HUES48 (cell line): ENCODE measurements around the gene JARID2.

ENCODE experiments used
- H3K27ac ChIP-seq: one replicate; pipeline ENCODE4 v1.7.0; 2013; ENCODE audit warnings: low read depth, low read length, inconsistent platforms
- H3K27me3 ChIP-seq: 2 replicates; pipeline ENCODE4 v1.6.1; 2013; ENCODE audit warnings: mild to moderate bottlenecking, low read length; ENCODE audit not compliant: control insufficient read depth, insufficient read depth
- H3K36me3 ChIP-seq: 2 replicates; pipeline ENCODE4 v1.6.1; 2013; ENCODE audit warnings: low read length; ENCODE audit not compliant: control insufficient read depth, insufficient read depth
- H3K4me1 ChIP-seq: 2 replicates; pipeline ENCODE4 v1.6.1; 2013; ENCODE audit warnings: mild to moderate bottlenecking, low read length; ENCODE audit not compliant: control insufficient read depth, insufficient read depth
- H3K4me3 ChIP-seq: 2 replicates; pipeline ENCODE4 v1.5.1; 2013; ENCODE audit warnings: mild to moderate bottlenecking, low read depth, low read length
- H3K9ac ChIP-seq: 2 replicates; pipeline ENCODE4 v1.6.1; 2013; ENCODE audit warnings: mild to moderate bottlenecking, low read depth, low read length, moderate library complexity
- H3K9me3 ChIP-seq: 2 replicates; pipeline ENCODE4 v1.6.1; 2013; ENCODE audit warnings: low read length; ENCODE audit not compliant: control insufficient read depth, insufficient read depth

The JARID2 gene

DNA sequence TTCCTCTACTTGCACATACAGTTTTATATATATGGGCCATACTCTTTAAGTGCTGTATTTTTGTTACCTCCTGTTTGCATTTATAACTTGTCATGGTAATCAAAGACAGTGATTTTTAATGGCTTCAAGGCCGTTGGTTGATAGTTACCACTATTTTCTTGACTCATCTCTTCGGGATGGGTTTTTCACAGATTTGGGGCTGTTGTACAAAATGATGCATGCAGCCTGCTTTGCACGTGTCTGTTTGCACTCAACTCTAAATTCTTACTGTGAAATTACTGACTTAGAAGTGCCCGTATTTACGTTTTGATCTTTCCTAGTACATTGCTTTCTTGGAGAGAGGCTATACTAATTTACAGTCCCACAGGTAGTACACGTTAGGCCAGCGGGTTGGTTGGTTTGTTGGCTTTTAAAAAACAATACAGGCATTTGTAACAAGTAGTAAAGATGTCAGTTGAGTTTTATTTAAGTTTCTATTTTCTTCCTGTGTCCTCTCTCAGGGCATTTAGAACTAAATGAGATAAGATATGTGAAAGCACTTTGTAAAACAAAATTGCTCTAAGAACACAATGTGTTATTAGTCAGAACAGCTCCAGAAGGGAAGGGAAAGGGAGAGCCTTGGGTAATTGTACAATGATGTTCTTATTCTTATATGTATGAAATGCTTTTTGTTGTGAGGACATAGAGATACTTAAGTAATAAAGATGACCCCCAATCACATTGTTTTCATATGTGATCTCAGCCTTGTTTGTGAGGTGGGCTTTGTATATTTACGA, 11.7 kb downstream of the JARID2 start:
- peaks cover 85% of the 10 kb centered on the region for H3K4me1 ChIP-seq
- H3K27me3 ChIP-seq: no peaks in the 10 kb centered on the region
- H3K27ac ChIP-seq: no peak overlapping the region
- H3K36me3 ChIP-seq: peaks cover 39% of the 10 kb centered on the region
- H3K4me3 ChIP-seq: no peak overlapping the region
- no peaks in the 10 kb centered on the region for H3K9me3 ChIP-seq
- H3K9ac ChIP-seq: no peak overlapping the region

DNA sequence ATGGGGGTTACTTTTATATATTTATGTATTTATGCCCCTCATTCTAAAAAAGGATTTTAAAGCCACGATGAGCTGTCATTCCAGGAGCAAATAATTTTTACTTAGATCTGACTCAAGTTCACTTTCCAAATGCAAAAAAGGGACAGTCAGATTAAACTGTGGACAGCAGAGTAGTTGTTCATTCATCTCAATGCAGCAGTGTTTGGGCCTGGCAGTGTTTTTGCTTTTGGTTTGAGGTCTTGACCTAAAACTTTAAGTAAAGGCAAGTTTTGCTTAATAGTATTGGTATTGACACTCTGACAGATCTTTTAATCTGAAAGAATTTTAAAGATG, 13.9 kb downstream of the JARID2 start:
- Histone ChIP-seq H3K4me1 (peaks cover 85% of the 10 kb centered on the region), H3K9me3 (no peaks in the 10 kb centered on the region), H3K27me3 (no peaks in the 10 kb centered on the region), H3K36me3 (peaks cover 22% of the 10 kb centered on the region), H3K27ac (no peak overlapping the region), H3K4me3 (no peak overlapping the region), H3K9ac (no peak overlapping the region)

DNA sequence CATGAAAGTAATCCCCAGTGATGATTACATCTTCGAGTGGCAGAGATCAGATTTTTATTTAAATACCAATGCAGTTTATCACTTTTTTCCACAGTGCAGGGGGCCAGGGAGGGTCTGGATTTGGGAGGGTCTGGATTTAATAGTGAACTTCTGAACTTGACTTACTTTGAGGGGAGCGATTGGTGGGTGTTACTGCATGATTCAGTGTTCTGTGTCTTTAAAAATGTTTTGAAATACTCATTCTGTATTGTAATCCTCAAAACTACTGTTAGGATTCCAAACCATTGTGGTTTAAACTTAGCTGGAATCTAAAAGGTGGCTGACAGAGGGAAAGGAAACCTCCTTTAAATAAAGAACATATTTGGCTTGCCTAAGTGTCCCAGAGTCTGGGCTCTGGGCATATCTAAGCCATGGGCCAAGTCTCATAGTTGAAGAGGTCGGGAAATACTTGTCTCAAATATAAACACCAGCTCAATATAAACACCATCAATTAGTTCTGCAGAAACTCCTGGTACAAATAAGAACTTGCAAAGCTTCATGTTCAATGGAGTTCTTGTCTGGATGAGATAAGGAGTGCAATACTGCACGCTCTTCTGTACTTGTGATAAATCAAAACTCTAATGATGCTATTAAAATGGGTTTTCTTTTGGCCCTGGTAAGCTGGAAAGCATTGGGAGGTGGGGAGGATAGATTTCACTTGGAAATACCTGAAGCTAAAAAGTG, 14.4 kb downstream of the JARID2 start:
- H3K36me3 ChIP-seq: peaks cover 22% of the 10 kb centered on the region
- no peak overlapping the region for H3K9ac ChIP-seq
- no peak overlapping the region for H3K4me3 ChIP-seq
- no peak overlapping the region for H3K27ac ChIP-seq
- H3K9me3 ChIP-seq: no peaks in the 10 kb centered on the region
- peaks cover 85% of the 10 kb centered on the region for H3K4me1 ChIP-seq
- H3K27me3 ChIP-seq: no peaks in the 10 kb centered on the region

DNA sequence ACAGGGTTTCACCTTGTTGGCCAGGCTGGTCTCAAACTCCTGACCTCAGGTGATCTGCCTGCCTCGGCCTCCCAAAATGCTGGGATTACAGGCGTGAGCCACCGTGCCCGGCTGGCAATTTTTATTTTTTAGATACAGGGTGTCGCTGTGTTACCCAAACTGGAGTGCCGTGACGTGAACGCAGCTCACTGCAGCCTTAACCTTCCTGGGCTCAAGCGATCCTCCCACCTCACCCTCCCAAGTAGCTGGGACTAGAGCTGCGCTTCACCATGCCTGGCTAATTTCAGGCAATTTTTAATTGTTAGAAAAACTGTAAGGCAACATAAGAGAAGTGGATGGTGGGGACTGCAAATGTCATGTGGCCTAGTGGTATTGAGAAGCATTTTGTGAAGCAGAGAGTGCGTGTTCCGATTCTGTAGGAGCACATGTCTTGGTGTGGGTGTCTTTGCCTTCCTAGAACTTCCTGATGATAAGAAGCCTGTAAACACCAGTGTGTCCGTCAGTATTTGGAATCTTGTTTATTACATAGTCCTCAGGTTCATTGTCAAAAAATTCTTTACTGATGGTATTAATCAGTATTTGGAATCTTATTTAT, 18.0 kb downstream of the JARID2 start:
- peak overlapping the region; percentile 47 for H3K4me3 ChIP-seq
- H3K27ac ChIP-seq: peak overlapping the region; percentile 95
- peaks cover 6% of the 10 kb centered on the region for H3K36me3 ChIP-seq
- no peaks in the 10 kb centered on the region for H3K9me3 ChIP-seq
- peaks cover 87% of the 10 kb centered on the region for H3K4me1 ChIP-seq
- H3K27me3 ChIP-seq: no peaks in the 10 kb centered on the region
- no peak overlapping the region for H3K9ac ChIP-seq

DNA sequence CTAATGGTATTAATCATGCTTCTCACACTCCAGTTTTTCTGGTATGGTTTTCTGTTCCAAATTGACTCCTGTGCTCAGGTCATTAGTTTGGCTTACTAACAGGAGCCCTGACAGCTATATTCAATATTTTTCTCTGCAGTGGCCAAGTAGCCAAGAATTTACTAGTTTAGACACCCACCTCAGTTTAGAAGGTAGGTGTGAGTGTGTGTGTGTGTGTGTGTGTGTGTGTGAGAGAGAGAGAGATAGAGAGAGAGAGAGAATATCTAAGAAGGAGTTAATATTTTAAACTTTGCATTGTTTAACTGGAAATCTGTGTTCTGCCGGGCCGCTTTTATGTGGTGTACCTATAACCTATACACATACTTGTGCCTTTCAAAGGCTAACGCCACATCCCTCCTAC, 18.5 kb downstream of the JARID2 start:
- H3K27ac ChIP-seq: peak overlapping the region; percentile 95
- peaks cover 87% of the 10 kb centered on the region for H3K4me1 ChIP-seq
- no peaks in the 10 kb centered on the region for H3K27me3 ChIP-seq
- H3K9ac ChIP-seq: no peak overlapping the region
- H3K9me3 ChIP-seq: no peaks in the 10 kb centered on the region
- H3K36me3 ChIP-seq: peaks cover 6% of the 10 kb centered on the region
- H3K4me3 ChIP-seq: peak overlapping the region; percentile 47

DNA sequence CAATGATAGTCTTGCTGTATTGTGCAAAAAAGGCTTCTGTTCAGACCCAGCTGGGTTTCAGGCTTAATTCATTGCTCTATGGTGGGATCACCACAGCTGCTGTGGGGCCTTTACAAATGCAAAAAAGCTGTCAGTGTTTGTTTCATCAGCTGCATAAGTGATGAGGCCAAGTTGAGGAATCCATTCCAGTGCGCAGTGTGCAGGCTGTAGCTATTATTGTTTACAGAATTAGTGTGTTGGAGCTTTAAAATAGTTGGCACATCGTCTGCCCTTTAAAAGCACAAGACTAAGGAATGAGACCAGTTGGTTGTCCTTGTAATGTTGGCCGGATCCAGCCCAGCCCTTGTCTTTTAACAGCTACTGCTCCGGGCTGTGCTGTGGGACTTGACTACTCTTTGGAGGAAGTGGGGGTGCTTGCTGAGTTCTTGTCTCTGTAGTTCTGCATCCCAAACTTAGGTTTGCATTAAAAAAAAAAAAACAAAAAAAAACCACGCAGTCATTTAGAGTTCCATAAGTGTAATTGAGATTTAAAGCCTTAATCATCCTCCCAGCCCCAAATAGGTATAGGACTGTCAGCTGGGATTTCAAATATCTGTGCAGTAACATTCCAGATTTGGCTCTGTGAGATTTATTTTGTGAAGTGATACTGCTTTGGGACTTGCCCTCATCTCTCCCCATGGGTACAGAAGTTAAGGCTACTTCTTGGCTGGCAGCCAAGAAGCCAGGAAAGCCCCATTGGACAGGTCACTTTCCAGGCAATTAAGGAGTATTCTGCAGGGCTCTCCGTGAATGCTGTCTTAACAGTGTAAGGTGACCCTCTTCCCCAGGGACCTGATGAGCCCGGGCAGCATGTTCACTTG, 19.3 kb downstream of the JARID2 start:
- H3K4me1 ChIP-seq: peaks cover 87% of the 10 kb centered on the region
- H3K9me3 ChIP-seq: no peaks in the 10 kb centered on the region
- H3K9ac ChIP-seq: no peak overlapping the region
- H3K4me3 ChIP-seq: peak overlapping the region; percentile 47
- H3K27me3 ChIP-seq: no peaks in the 10 kb centered on the region
- peak overlapping the region; percentile 95 for H3K27ac ChIP-seq
- H3K36me3 ChIP-seq: peaks cover 6% of the 10 kb centered on the region

DNA sequence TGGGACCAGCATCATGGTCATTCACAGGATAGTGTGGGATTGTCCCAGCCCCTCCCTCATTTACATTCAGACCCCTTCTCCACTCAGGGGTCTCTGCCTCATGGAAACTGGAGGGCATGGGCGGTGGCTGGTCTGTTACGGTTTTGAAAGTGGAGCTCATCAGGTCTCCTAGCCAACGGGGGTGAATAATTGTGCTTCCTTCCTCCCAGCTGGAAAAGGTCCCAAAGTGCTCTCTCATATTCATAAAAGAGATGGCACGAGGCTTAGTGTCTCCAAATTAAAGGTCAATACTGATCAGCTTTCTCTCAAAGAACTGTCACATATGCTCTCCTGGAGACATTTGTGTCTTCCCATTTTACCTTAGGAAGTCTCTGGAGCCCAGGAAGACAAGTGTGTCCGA, 19.9 kb downstream of the JARID2 start:
- Histone ChIP-seq H3K9me3 (no peaks in the 10 kb centered on the region), H3K4me3 (peak overlapping the region; percentile 47), H3K27me3 (no peaks in the 10 kb centered on the region), H3K9ac (no peak overlapping the region), H3K4me1 (peaks cover 87% of the 10 kb centered on the region), H3K36me3 (peaks cover 8% of the 10 kb centered on the region), H3K27ac (peak overlapping the region; percentile 95)

DNA sequence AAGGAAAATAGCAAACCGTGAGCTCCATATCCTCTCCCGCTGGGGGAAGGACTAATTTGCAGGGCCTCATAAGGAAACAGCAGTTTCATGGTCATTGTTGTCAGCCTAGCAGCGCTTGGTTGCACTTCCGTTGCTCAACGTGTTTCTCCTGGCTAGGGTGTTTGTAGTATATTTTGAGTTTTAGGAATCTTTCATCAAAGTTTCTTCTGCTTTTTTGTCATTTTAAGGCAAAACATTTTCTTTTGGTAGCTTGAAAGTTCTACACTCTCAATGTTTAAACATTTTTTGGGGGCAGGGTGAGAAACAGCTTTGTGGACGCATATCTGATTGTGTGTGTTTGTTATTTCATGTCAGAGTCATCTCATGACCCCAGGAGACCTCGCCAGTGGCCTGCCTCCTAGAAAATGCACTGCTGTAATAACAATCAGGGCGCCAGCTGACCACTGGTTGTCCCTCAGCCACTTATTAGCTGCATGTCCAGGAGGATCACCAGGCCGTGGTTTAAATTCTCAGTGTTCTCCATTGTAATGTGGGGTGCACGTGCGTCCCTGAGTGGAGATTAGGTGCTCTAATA, 20.6 kb downstream of the JARID2 start:
- H3K9me3 ChIP-seq: no peaks in the 10 kb centered on the region
- no peak overlapping the region for H3K9ac ChIP-seq
- H3K27me3 ChIP-seq: no peaks in the 10 kb centered on the region
- peaks cover 90% of the 10 kb centered on the region for H3K4me1 ChIP-seq
- peak overlapping the region; percentile 47 for H3K4me3 ChIP-seq
- peak overlapping the region; percentile 95 for H3K27ac ChIP-seq
- peaks cover 10% of the 10 kb centered on the region; the same call in 1 of the 2 replicates for H3K36me3 ChIP-seq

DNA sequence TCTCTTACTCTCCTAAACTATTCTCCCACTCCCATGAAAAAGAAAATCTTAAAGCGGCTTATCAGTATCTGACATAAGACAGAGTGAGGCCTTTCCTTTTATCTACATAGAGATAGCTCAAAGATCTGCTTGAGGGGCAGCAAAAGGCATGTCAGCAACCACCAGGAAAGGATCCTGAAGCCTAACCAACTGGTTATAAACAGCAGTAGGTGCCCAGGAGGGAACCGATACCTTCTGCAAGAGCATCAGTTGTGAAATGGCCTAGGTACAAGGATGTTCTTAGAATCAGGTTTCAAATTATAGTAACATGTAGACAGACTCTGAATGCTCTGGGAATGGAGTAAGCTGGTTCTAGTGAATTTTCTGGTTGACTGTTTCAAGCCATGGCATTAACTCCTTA, 21.4 kb downstream of the JARID2 start:
- H3K27ac ChIP-seq: peak overlapping the region; percentile 95
- H3K36me3 ChIP-seq: peaks cover 10% of the 10 kb centered on the region; the same call in 1 of the 2 replicates
- peaks cover 91% of the 10 kb centered on the region for H3K4me1 ChIP-seq
- no peaks in the 10 kb centered on the region for H3K9me3 ChIP-seq
- H3K9ac ChIP-seq: no peak overlapping the region
- no peaks in the 10 kb centered on the region for H3K27me3 ChIP-seq
- H3K4me3 ChIP-seq: peak overlapping the region; percentile 47

DNA sequence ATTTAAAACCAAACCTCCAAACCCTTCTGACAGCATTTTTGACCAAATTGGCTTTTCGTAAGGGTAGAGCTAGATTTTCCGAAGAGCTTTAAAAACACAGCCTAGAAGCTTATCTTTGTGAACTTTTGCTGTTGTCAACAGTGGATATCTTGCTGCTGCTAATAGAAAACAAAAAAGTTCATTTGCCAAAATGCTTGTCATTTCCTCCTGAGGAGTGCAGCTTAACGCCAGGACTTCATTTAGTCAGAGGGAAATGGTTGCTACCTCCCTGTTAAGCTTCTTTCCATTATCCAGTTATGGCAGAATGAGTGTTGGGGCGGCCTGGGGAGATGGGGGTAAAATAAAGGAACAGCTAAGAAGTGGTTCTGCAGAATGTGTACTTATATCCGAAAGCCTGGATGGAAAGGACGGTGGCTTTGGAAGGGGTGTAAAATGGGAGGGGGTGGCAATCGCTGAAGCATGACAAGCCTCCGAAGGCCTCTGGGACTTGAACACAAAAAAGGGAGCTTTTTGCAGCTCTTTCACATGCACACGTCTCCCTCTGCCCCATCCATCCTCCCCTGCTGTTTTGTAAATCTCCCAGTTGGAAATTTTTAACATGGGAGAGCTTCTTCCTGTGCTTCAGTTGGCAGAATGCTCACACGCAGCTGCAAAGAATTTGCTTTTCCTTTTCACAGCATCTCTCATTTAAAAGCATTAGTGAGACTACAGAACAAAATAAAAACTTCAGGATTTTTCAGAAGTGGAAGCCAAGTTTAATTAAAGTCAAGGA, 22.5 kb downstream of the JARID2 start:
- Histone ChIP-seq H3K9me3 (no peaks in the 10 kb centered on the region), H3K27ac (peak overlapping the region; percentile 95), H3K36me3 (peaks cover 15% of the 10 kb centered on the region; the same call in 1 of the 2 replicates), H3K4me3 (peak overlapping the region; percentile 47), H3K4me1 (peaks cover 88% of the 10 kb centered on the region), H3K9ac (no peak overlapping the region; the same call in 1 of the 2 replicates), H3K27me3 (no peaks in the 10 kb centered on the region)
